Retinal pigment epithelial cell (primary cell): ENCODE results near the gene PSME3.

Experiments
- DNase-seq: peaks from one replicate; pipeline ENCODE4 v3.0.0-alpha.2; 2010; ENCODE audit warnings: low read depth
- H3K4me3 ChIP-seq: 2 replicates; pipeline ENCODE4 v1.5.1; 2011; ENCODE audit warnings: mild to moderate bottlenecking, low read length, control low read depth, moderate library complexity
- TF ChIP-seq, protein P1 (sequence below): conservative IDR thresholded peaks from 2 replicates; pipeline ENCODE4 v1.5.1; 2011; ENCODE audit warnings: low read depth, low read length, control low read depth, inconsistent platforms

The PSME3 gene

GRCh38 chr17:42845556-42845917 lies 12.3 kb downstream of the PSME3 start:
- no peak for DNase-seq
- H3K4me3 ChIP-seq, result no peak overlapping the region
- TF ChIP-seq, protein P1, sequence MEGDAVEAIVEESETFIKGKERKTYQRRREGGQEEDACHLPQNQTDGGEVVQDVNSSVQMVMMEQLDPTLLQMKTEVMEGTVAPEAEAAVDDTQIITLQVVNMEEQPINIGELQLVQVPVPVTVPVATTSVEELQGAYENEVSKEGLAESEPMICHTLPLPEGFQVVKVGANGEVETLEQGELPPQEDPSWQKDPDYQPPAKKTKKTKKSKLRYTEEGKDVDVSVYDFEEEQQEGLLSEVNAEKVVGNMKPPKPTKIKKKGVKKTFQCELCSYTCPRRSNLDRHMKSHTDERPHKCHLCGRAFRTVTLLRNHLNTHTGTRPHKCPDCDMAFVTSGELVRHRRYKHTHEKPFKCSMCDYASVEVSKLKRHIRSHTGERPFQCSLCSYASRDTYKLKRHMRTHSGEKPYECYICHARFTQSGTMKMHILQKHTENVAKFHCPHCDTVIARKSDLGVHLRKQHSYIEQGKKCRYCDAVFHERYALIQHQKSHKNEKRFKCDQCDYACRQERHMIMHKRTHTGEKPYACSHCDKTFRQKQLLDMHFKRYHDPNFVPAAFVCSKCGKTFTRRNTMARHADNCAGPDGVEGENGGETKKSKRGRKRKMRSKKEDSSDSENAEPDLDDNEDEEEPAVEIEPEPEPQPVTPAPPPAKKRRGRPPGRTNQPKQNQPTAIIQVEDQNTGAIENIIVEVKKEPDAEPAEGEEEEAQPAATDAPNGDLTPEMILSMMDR, result no peak

DNA sequence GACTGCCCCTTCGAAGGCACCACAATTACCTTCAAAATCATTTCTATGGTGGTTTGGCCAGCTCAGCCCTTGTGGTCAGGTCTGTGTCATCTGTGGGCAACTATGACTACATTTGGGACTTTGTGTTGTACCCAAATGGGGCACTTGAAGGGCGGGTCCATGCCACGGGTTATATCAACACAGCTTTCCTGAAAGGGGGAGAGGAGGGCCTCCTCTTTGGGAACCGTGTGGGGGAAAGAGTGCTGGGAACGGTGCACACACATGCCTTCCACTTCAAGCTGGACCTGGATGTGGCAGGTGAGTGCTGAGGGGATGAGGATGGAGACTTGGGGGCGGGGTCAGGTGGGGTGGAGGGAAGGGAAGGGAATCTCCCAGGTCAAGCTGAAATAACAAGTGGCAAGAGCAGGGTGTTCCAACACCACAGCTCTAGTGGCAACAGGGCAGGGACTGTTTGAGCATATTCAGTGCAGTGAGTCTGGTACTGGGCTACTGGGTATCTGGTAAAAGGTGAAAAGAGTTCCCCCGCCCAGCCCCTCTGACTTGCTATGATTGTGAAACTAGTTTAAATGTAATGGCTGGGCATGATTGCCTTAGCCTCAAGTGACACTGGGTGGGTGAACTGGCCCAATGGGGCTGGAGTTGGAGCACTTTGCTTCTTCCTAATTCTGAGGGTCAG lies 12.9 kb downstream of the PSME3 start:
- no peak overlapping the region for H3K4me3 ChIP-seq
- TF ChIP-seq, protein P1, result no peak
- DNase-seq, result no peak

DNA sequence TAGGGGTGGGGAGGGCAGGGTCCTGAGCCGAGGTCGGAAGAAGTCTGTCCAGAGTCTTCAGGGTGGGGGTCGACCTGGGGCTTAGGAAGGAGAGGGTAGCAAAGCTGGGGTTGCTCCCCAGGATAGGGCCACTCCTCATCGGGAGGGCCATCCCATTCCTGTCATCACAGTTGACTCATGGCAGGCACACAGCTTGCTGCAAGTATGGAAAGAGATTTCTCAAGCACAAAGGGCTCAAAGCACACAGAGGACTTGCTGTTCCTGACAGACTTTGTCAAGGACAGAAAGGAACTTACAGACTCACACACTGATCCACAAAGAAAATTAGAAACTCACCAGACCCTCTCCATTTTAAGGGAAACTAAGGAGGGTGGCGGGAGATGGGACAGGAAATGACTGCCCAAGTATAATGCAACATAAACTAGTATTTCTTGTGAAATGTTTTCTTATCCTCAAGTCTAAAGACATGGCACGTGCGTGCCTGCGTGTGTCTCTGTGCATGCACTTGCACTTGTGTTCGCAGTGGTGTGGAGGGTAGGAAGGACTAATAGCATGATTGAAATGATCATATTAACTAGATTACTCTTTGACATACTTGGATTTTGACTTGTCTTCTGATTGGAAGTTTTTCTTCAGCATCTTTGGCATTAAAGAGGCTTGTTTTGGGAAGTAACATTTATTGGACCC lies 13.5 kb downstream of the PSME3 start:
- TF ChIP-seq, protein P1, result no peak
- no peak overlapping the region for H3K4me3 ChIP-seq
- DNase-seq, result no peak

GRCh38 chr17:42848093-42848492 lies 14.9 kb downstream of the PSME3 start:
- TF ChIP-seq, protein P1, result no peak

DNA sequence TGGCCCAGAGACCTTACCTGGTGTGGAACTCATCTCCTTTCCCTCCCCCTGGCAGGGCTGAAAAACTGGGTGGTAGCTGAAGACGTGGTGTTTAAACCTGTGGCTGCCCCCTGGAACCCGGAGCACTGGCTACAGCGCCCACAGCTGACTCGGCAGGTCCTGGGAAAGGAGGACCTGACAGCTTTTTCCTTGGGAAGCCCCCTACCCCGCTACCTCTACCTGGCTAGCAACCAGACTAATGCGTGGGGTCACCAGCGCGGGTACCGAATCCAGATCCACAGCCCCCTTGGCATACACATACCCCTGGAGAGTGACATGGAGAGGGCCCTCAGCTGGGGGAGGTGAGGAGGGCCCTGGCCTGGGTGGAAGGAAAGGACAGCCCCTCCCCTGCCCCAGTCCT lies 15.8 kb downstream of the PSME3 start:
- no peak overlapping the region for H3K4me3 ChIP-seq
- DNase-seq, result no peak
- TF ChIP-seq, protein P1, result no peak

More at GRCh38 chr17:42848093-42848492, 14.9 kb downstream of the PSME3 start:
- DNase-seq, result no peak
- no peak overlapping the region for H3K4me3 ChIP-seq

DNA sequence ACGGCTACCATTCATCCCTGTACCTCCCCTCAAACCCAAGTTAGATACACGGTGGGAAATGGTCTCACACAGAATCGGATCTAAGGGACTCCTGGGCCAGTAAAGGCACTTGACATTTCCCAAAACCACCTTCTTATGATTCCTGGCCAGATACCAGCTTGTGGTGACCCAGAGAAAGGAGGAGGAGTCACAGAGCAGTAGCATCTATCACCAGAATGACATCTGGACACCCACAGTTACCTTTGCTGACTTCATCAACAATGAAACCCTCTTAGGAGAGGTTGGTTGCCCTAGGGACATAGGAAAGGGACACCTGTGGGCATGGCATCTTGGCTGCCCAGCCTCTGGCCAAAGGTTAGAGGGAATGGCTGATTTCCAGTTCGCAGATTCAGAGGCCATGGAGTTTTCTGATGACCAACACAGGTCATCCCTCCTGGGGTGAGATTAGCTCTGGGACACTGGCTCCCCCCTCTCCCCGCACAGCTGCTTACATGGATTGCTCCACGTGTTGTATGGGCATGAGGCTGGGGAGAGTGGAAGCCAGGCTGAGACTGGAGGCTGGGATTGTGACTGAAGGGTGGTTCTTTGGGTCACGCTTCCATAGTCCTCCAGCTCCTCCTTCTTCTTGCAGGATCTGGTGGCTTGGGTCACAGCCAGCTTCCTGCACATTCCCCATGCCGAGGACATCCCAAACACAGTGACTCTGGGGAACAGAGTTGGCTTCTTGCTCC lies 16.4 kb downstream of the PSME3 start:
- no peak for DNase-seq
- no peak overlapping the region for H3K4me3 ChIP-seq
- TF ChIP-seq, protein P1, result no peak
